HK-2 (cell line): ENCODE measurements around the gene SKIC2.
A peak's percentile ranks its signal among the peaks of the same experiment; 100 is the strongest.
"Not testable (repeated sequence)": the region's sequence is repeated elsewhere in the genome, so short reads cannot be mapped to it uniquely, and the experiment has no call there.

ENCODE experiments used
- DNase-seq: peaks from one replicate; pipeline ENCODE4 v3.0.0-alpha.2; 2018; ENCODE audit not compliant: unreplicated experiment

SKIC2 gene

DNA sequence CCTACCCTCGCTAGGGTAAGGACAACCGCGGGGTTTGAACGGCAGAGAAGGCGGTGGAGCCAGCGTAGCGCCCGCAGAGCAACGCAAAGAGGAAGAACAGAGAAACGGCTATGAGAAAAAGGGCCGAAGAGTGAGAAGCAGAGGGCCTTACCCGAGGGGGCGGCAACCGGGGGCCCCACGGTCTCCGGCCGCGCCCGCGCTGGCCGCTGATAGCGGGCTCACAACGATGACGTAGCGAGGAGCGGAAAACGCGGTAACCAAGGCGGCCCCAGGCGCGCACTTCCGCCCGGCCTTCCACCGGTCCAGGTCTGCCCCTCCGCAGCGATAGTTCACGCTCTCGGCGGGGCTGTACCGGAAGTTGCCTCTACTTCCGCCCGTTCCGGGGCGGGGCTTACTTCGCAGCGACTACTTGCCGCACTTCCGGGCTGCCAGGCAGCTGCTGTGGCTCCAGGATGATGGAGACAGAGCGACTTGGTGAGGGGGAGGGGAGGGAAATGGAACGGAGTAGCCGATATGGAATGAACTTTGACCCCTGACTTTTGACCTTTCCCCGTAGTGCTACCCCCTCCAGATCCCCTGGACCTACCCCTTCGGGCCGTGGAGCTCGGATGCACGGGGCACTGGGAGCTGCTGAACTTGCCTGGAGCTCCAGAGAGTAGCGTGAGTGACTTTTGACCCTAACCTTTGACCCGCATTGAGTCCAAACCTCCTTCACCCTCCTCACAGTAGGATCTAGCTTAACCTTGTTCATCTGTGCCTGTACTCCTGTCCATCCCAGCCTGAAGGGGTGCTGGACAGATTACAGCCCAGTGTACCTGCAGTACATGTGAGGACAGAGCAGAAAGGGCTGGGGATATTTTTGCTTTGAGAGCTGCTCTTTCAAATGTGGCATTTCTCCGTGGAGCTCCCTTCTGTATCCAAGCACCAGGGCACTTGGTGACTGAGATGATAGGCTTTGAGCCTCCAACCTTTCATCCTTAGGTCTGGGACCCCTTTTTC, at the start of gene SKIC2, which contains the start of gene NELFE:
Gene SKIC2, plus strand, starts transcription at position 435 of the 999 bp plus-strand sequence. Its CDS starts 18 bp downstream, at position 453.
Gene NELFE, minus strand, starts transcription at position 231 of the 999 bp plus-strand sequence. CDS start 525 bp downstream, outside the sequence.
- peak; percentile 98 for DNase-seq

DNA sequence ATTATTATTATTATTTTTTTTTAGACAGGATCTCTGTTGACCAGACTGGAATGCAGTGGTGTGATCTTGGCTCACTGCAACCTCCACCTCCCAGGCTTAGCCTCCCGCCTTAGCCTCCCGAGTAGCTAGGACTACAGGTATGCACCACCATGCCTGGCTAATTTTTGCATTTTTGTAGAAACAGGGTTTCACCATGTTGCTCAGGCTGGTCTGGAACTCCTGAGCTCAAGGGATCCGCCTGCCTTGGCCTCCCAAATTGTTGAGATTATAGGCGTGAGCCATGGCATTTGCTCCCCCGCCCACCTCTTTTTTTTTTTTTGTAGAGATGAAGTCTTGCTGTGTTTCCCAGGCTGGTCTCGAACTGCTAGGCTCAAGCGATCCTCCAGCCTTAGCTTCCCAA, 49.7 kb upstream of the SKIC2 start:
- DNase-seq = not testable (repeated sequence)

- no peak for DNase-seq
Observed at GRCh38 chr6:31911826-31912585, 47.0 kb upstream of the SKIC2 start.

DNA sequence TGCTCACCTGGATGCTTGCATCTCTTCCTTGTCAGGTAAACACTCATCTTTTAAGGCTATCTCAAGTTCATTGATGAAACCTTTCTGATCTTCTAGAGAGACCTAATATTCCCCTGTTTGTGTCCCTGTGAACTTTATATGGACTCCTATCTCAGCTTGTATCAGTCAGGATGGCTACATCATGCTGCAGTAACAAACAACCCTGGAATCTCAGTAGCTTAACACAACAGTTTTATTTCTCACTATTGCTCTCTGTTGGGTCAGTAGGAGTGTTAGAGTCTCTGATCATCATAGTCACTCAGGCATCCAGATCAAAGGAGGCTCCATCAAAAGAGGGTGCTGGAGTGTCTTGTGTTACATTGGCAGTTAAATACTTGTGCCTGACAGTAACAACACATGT, 43.6 kb upstream of the SKIC2 start:
- no peak for DNase-seq

GRCh38 chr6:31915756-31916155, 43.2 kb upstream of the SKIC2 start:
- no peak for DNase-seq

GRCh38 chr6:31918069-31918720, 40.8 kb upstream of the SKIC2 start:
- DNase-seq = no peak

- DNase-seq = no peak
Observed at GRCh38 chr6:31919624-31920303, 39.2 kb upstream of the SKIC2 start.

GRCh38 chr6:31920811-31921210, 38.2 kb upstream of the SKIC2 start:
- DNase-seq = no peak

- no peak for DNase-seq
Observed at GRCh38 chr6:31922942-31923341, 36.0 kb upstream of the SKIC2 start.

DNA sequence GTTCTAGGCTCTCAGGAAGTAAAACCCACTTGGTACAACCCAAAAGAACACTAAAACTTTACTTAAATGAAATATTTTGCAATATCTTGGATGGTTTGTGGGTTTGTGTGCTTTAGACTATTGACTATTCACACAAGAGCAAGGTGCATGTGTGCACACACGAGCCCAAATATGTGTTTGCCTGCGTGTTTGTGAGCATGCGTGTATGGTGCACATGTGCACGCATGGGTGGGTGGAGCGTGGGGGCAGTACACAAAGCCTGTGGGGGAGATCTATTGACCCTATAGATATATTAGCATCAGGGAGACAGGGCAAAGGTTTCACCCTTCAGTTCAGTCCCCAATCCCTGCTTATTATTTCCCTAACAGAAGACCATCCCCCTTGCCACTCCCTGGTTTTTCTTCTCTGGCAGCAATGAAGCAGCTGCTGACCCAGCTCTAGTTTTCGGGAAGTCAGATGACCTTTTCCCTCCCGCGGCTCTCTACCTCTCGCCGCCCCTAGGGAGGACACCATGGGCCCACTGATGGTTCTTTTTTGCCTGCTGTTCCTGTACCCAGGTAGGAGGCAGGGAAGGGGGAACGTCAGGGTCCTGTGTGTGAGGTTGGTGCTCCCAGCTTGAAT, 31.6 kb upstream of the SKIC2 start, which contains the start of gene C2:
Gene C2, plus strand, starts transcription at position 476 of the 621 bp plus-strand sequence. Its CDS starts 36 bp downstream, at position 512.
- DNase-seq = no peak

GRCh38 chr6:31927863-31928671, 30.9 kb upstream of the SKIC2 start:
- DNase-seq = no peak

- no peak for DNase-seq
Observed at GRCh38 chr6:31928672-31928939, 30.4 kb upstream of the SKIC2 start.

GRCh38 chr6:31930962-31931361, 28.0 kb upstream of the SKIC2 start:
- no peak for DNase-seq

GRCh38 chr6:31932137-31932536, 26.8 kb upstream of the SKIC2 start:
- not testable (repeated sequence) for DNase-seq

- DNase-seq = no peak
Observed at GRCh38 chr6:31933537-31933936, 25.4 kb upstream of the SKIC2 start.

GRCh38 chr6:31935021-31935420, 24.0 kb upstream of the SKIC2 start:
- no peak for DNase-seq

- DNase-seq = no peak
Observed at GRCh38 chr6:31935823-31936222, 23.2 kb upstream of the SKIC2 start.

GRCh38 chr6:31940256-31940664, 18.7 kb upstream of the SKIC2 start:
- no peak for DNase-seq

DNA sequence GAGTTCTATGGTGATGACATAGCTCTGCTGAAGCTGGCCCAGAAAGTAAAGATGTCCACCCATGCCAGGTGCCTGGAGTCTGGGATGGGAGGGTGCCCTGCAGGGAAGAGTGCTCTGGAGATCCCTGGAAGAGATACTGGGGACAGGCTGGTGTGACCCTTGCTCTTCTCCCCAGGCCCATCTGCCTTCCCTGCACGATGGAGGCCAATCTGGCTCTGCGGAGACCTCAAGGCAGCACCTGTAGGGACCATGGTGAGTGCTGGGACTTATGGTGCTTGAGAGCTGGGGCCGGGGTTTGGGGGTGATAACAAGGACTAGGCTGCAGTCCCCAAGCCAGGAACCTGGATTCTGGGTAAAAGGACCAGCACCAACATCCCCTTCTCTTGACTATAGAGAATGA, 15.2 kb upstream of the SKIC2 start:
- no peak for DNase-seq

GRCh38 chr6:31945154-31945506, 13.8 kb upstream of the SKIC2 start:
- no peak for DNase-seq
